GM12878 (cell line): ENCODE results near the gene ENTREP3.

Experiments
- JUNB ChIP-seq: IDR thresholded peaks from 2 replicates; pipeline ENCODE4 v1.6.1; 2016; ENCODE audit warnings: antibody characterized with exemption, mild to moderate bottlenecking
- NR2F1 ChIP-seq: fragments of 450-650 bp; conservative IDR thresholded peaks from 2 replicates; pipeline ENCODE4 v1.6.1; 2017; ENCODE audit warnings: mild to moderate bottlenecking
- TF ChIP-seq, protein P1 (sequence below): IDR thresholded peaks from 2 replicates; pipeline ENCODE4 v1.6.1; 2012; ENCODE audit warnings: mild to moderate bottlenecking, low read depth, low read length

DNA sequence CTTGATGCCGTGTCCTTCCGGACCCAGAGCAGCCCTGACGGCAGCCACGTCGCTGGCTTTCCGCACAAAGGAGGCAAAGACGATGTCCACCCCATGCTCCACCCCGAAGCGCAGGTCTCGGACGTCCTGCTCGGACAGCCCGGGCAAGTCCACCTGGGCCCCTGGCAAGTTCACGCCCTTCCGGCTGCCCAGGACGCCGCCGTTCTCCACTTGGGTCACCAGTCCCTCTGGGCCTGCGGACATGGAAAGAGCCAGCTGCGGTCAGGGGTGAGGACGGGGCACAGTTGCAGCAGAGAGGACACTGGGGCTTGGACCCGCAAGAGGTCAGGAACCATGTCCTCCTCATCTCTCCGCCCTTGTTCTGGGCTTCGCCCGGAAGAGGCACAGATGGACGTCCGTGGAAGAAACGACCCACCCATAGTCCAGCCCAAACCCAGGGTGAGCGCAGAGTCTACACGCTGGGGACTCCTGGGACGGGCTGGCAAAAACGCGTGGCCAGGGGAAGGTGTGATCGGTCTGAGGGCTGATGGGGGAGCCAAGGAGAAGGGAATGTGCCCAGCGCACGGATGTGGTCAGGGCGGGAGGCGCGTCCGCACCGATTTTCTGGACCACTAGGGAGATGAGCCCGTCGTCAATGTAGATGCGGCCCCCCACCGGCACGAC, 39.4 kb upstream of the ENTREP3 start:
- no peak for TF ChIP-seq JUNB
- TF ChIP-seq, protein P1, sequence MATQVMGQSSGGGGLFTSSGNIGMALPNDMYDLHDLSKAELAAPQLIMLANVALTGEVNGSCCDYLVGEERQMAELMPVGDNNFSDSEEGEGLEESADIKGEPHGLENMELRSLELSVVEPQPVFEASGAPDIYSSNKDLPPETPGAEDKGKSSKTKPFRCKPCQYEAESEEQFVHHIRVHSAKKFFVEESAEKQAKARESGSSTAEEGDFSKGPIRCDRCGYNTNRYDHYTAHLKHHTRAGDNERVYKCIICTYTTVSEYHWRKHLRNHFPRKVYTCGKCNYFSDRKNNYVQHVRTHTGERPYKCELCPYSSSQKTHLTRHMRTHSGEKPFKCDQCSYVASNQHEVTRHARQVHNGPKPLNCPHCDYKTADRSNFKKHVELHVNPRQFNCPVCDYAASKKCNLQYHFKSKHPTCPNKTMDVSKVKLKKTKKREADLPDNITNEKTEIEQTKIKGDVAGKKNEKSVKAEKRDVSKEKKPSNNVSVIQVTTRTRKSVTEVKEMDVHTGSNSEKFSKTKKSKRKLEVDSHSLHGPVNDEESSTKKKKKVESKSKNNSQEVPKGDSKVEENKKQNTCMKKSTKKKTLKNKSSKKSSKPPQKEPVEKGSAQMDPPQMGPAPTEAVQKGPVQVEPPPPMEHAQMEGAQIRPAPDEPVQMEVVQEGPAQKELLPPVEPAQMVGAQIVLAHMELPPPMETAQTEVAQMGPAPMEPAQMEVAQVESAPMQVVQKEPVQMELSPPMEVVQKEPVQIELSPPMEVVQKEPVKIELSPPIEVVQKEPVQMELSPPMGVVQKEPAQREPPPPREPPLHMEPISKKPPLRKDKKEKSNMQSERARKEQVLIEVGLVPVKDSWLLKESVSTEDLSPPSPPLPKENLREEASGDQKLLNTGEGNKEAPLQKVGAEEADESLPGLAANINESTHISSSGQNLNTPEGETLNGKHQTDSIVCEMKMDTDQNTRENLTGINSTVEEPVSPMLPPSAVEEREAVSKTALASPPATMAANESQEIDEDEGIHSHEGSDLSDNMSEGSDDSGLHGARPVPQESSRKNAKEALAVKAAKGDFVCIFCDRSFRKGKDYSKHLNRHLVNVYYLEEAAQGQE: no peak
- TF ChIP-seq NR2F1: no peak
